GM18511 (cell line): Measurements from ENCODE around the gene CHRDL2.

Experiments used
- ATAC-seq: cut with Tn5 transposase; IDR thresholded peaks from one replicate; pipeline ENCODE4 v1.9.1; 2021; ENCODE audit warnings: mild to moderate bottlenecking, moderate library complexity; ENCODE audit not compliant: unreplicated experiment

The CHRDL2 gene

GRCh38 chr11:74748211-74749126 lies 17.2 kb upstream of the CHRDL2 start, which contains the start of gene RNF169:
Gene RNF169, plus strand, starts transcription at chr11:74748849. Its CDS starts 32 bp downstream, at chr11:74748881.
- peak; percentile 99 for ATAC-seq

GRCh38 chr11:74746868-74747267 lies 15.6 kb upstream of the CHRDL2 start:
- ATAC-seq, result no peak

DNA sequence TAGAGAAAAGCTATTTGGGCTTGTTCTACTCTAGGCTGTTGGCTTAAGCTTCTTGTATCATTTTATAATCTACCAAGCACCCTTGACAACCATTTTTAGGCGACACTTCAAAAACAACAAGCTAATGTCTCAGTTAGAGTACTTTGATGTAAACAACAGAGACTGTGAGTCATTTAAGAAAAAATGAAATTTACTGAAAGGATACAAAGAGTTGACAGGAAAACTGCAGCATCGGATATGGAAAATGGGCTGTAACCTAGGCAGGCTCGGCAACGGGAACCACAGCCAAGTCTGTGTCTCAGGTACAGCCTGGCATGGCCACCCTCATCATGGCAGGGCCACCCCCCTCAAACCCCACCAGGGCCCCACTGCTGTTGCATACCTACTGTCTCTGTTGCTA lies 13.1 kb upstream of the CHRDL2 start:
- no peak for ATAC-seq

DNA sequence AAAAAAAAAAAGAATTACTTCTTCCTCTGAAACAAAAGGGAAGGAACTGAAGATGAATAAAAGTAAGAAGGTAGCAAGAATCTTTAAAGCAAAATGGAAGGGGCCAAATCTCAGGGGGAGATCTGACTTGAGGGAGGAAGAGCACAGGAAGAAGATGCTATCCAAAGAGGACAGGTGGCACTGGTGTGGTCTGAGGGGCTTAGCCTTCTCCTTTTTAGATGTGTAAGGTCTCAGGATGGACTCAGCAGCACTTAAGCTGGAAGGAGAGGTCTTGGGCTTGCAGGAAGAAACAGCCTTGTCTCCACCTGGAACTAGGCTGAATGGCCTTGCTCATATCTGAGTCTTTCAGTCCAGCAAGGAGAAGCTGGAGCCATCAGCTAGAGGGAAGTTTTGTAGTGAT lies 12.4 kb upstream of the CHRDL2 start:
- ATAC-seq, result no peak

GRCh38 chr11:74742070-74742469 lies 10.8 kb upstream of the CHRDL2 start:
- no peak for ATAC-seq

DNA sequence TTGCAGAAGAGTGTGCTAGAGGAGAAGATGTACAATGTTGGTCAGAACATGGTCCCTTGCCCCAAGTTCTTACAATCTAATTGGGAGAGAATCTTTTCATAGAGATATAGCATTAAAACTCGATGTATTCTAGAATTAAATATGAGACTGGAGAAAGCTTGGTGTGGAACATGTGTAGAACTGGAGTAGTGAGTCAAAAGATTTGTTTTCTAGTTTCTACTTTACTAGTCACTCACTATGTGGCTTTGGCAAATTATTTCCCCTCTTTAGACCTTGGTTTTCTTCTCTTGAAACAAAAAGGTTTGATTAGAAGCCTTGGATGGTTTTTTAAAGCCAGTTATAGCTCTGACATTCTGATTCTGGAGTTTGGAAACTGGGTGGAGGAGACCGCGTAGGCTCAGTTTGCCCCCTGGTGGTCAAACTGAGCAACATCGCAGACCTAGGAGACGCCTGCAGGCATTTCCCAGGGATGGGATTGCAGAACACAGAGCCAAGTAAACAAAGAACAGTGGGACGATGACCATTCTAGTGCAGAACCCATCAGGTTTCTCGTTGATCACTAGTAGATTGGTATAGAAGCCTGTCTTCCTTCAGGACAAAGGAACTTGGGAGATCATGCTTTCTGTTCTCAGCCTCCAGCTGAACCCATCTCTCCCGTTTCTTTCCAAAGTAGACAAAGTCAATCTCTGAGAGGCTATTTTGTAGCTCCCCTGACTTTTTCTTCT lies 8.5 kb upstream of the CHRDL2 start:
- no peak for ATAC-seq

DNA sequence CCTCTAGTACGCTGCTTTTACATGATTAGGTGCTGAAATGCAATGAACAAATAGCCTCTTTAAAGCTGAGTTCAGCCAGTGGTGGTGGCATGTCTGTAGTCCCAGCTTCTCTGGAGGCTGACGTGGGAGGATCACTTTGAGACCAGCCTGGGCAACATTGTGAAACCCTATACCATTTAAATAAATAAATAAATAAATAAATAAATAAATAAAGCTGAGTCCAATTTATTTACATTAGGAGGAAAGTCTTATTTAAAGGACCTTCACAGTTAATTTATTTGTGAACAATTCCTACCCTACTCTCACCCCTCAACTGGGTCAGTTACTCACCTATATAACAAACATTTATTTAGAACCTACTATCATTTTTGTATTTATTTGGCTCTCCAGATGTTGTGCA lies 4.8 kb upstream of the CHRDL2 start:
- ATAC-seq, result no peak

DNA sequence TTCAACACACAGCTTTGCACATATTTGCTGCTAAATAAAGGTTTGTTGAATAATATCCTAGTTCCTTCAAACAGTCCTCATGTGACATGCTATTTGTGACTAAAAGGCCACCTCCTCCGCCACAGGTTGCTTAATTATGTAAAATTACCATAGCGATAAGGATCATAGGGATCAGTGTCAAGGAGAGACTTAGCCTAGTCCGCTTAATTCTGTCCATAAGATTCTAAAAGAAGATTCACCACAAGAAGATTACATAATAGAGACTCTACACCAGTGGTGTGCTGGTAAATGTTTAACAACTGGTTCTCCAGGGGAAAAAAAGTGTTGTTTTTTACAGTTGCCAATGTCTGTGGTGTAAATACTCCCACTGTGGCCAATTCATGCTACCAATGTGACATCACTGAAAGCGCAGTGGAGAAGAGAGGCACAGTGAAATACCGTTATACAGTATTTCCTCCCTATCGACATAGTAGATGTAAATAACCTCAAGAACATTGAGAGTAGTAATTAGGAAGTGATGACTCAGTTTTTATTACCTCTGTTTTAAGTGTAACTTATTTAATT lies 4.2 kb upstream of the CHRDL2 start:
- no peak for ATAC-seq

- no peak for ATAC-seq
These were observed 3.3 kb upstream of the CHRDL2 start for GRCh38 chr11:74734559-74734925.

- no peak for ATAC-seq
These were observed 510 bp downstream of the CHRDL2 start for GRCh38 chr11:74730571-74731260.

GRCh38 chr11:74729397-74729796 lies 1.8 kb downstream of the CHRDL2 start:
- ATAC-seq, result no peak

DNA sequence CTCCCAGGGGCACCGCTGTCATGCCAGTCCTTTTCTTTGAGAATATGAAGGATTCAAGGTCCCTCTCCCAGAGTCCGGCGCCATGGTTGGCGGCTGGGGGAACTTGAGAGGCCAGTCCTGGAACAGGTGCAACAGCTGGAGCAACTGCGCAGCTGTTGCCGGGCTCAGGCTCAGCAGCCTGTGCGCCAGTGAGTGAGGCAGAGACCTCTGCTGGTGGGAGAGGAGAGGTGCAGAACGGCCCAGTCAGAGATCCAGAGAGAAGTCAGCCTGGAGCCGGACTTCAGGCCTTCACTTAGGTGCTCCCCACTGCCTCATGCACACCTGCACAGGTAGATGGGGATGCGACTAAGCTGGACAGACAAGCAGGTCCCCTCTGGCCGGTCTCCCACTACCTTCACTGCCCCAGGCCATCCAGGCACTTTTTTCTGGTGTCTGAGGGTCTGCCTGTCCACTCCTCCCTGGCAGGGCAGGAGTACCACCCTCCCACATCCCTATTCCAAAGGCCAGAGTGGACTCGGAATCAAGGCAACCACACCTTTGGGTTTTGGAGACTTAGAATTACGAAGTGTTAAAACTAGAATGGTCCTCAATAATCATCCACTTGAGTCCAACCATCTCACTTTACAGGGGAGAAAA lies 4.6 kb downstream of the CHRDL2 start:
- ATAC-seq, result peak; percentile 92

DNA sequence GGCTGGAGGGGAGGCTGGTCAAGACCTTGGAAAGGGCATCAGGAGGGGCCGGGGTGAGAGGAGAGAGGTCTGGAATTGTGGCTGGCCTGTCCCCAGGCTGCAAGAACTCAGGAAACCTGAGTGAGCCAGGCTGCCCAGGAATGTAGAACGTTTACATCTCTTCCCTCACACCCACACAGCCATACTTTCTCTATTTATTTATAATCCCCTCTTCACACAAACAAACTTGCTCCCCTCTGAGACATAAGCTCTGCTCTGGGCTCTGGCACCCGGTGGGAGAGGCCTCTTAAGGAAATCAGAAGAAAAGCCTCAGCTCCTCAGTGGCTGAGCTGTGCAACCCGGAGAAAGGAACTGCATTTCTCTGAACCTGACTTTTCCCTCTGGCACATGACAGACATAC lies 5.5 kb downstream of the CHRDL2 start:
- ATAC-seq, result no peak

- ATAC-seq, result no peak
These were observed 7.7 kb downstream of the CHRDL2 start for GRCh38 chr11:74723511-74723910.

GRCh38 chr11:74721479-74721835 lies 9.8 kb downstream of the CHRDL2 start:
- ATAC-seq, result no peak

GRCh38 chr11:74720596-74721478 lies 10.4 kb downstream of the CHRDL2 start:
- ATAC-seq, result no peak

DNA sequence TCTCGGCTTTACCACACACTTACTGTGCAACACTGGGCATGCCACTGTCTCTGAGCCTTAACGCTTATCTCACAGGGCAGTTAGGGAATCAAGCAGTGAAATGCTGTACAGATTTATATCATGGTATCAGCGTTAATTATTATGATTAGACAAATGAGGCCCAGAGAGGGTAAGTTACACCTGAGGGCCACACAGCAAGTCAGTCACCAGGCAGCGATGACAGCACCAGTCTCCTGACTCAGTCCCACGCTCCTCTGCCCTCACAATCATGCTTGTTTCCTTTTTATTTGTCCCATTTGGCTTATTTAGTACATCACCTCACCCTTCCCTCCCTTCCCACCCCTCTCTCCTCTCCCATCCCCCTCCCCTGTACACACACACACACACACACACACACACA lies 12.2 kb downstream of the CHRDL2 start:
- no peak for ATAC-seq

- no peak for ATAC-seq
These were observed 13.8 kb downstream of the CHRDL2 start for GRCh38 chr11:74717221-74717969.

DNA sequence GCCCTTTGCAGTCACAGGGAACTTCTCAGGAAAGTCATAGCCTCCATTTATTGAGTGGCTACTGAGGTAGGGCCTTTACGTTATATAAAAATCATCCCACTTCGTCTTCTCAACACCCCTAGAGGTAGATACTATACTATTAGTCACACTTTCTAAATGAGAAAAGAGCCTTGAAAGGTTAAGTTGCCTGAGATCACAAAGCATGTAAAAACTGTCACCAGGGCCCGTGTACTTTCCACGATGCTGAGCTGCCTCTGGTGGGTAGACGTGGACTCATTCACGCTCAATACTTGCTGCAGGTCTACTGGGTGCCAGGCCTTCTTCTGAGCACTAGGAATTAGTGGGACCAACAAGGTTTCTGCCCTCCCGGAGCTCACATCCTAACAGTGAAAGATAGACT lies 16.3 kb downstream of the CHRDL2 start:
- no peak for ATAC-seq
